GM21717 (cell line): ENCODE measurements around the gene CDH12.

Experiments
- ATAC-seq: cut with Tn5 transposase; IDR thresholded peaks from one replicate; pipeline ENCODE4 v1.9.1; 2021; ENCODE audit warnings: mild to moderate bottlenecking, moderate library complexity; ENCODE audit not compliant: unreplicated experiment

Gene CDH12

GRCh38 chr5:21858441-21858840 lies 994.7 kb downstream of the CDH12 start:
- no peak for ATAC-seq

GRCh38 chr5:21856987-21857386 lies 996.2 kb downstream of the CDH12 start:
- ATAC-seq: no peak

GRCh38 chr5:21847300-21847699 lies 1005.8 kb downstream of the CDH12 start:
- ATAC-seq: no peak

- ATAC-seq: no peak
These were observed 1008.2 kb downstream of the CDH12 start for GRCh38 chr5:21844960-21845359.

- no peak for ATAC-seq
These were observed 1018.3 kb downstream of the CDH12 start for GRCh38 chr5:21834863-21835262.

GRCh38 chr5:21831145-21831787 lies 1021.9 kb downstream of the CDH12 start:
- peak; percentile 93 for ATAC-seq

GRCh38 chr5:21826884-21827283 lies 1026.3 kb downstream of the CDH12 start:
- peak; percentile 47 for ATAC-seq

GRCh38 chr5:21823588-21823987 lies 1029.6 kb downstream of the CDH12 start:
- ATAC-seq: no peak

- no peak for ATAC-seq
These were observed 1030.0 kb downstream of the CDH12 start for GRCh38 chr5:21823076-21823574.

GRCh38 chr5:21820527-21820926 lies 1032.6 kb downstream of the CDH12 start:
- ATAC-seq: no peak

- ATAC-seq: no peak
These were observed 1034.8 kb downstream of the CDH12 start for GRCh38 chr5:21818370-21818720.

GRCh38 chr5:21817668-21818369 lies 1035.3 kb downstream of the CDH12 start:
- no peak for ATAC-seq

GRCh38 chr5:21810737-21811316 lies 1042.3 kb downstream of the CDH12 start:
- no peak for ATAC-seq

- no peak for ATAC-seq
These were observed 1043.5 kb downstream of the CDH12 start for GRCh38 chr5:21809611-21810010.

- no peak for ATAC-seq
These were observed 1045.2 kb downstream of the CDH12 start for GRCh38 chr5:21807953-21808352.

GRCh38 chr5:21806943-21807342 lies 1046.2 kb downstream of the CDH12 start:
- ATAC-seq: no peak

GRCh38 chr5:21806271-21806670 lies 1046.9 kb downstream of the CDH12 start:
- no peak for ATAC-seq

GRCh38 chr5:21802869-21803490 lies 1050.2 kb downstream of the CDH12 start:
- ATAC-seq: no peak

- no peak for ATAC-seq
These were observed 1051.0 kb downstream of the CDH12 start for GRCh38 chr5:21802100-21802499.

- no peak for ATAC-seq
These were observed 1060.4 kb downstream of the CDH12 start for GRCh38 chr5:21792748-21793147.

GRCh38 chr5:21791304-21791703 lies 1061.8 kb downstream of the CDH12 start:
- ATAC-seq: no peak

GRCh38 chr5:21784487-21784886 lies 1068.7 kb downstream of the CDH12 start:
- ATAC-seq: no peak
